8988T (cell line): ENCODE data around the gene GZF1.
"Not testable (repeated sequence)": the region's sequence is repeated elsewhere in the genome, so short reads cannot be mapped to it uniquely, and the experiment has no call there.

Source experiments
- DNase-seq: peaks from one replicate; pipeline ENCODE4 v3.0.0; 2011

The GZF1 gene

GRCh38 chr20:23348510-23348909, 13.5 kb upstream of the GZF1 start:
- not testable (repeated sequence) for DNase-seq

DNA sequence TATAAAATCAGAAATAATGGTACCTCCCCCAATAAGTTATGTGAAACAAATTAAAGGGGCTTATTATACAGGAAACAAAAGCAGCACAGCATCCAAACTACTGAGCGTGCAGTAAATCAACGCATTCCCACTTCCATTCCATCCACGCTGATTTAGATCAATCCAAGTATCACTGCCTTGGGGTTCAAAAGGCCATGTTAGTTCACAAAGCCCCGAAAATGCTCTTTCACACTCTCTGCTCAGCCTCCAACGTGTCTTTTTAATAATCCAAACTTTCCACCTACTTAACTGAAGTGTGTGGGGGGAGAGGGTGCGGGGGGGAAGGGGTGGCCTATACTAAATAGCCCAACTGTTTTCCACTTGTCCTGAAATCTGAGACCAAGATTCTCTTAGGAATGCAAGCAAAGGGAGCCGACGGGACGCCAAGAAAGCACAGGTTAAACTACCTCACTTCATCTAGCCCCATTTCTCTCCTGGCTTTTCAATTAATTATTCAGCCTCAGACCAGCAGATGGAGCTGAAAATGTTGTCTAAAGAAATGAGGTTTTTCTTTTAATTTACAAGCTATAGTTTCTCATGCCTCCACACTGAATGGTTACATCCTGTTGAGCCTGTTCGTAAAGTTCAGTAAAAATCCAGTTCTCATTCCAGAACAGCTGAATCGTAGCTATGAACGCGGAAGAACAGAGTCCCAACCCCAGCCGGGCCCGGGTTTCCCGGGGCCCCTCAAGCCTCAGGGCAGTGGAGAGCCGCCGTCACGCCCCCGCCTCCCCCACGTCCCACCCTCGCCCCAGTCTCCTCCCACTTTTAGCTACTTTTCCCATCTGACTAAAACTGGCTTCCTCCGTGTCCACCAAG, 12.4 kb upstream of the GZF1 start:
- DNase-seq: peak; percentile 70

- peak; percentile 67 for DNase-seq
Observed at GRCh38 chr20:23350196-23350903, 11.6 kb upstream of the GZF1 start, which contains the start of gene NXT1. Gene NXT1, plus strand, starts transcription at chr20:23350791. Its CDS starts 3,251 bp downstream, at chr20:23354042.

- no peak for DNase-seq
Observed at GRCh38 chr20:23350904-23351838, 10.8 kb upstream of the GZF1 start.

GRCh38 chr20:23356203-23356602, 5.8 kb upstream of the GZF1 start:
- no peak for DNase-seq

GRCh38 chr20:23357767-23358562, 4.0 kb upstream of the GZF1 start:
- DNase-seq: peak; percentile 75

- no peak for DNase-seq
Observed at GRCh38 chr20:23358563-23358906, 3.4 kb upstream of the GZF1 start.

- DNase-seq: no peak
Observed at GRCh38 chr20:23358923-23359593, 2.9 kb upstream of the GZF1 start.

DNA sequence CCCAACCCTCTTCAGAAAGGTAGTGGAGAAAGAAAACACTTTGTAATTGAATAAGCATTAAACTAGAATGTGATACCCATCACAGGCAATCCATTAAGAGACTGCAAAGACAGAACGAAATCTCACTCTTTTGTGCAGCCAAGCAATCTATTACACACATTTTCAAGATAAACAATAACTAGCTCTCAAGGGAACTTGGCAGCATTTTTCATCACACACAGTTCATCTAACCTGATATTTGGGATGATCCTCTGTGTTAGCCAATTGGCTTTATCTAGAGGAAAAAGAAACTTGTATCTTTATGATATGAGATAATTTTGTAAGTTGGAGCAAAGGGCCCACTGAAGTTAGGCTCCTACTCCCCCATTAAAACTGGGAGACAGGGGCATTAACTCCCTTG, 1.5 kb upstream of the GZF1 start:
- no peak for DNase-seq

DNA sequence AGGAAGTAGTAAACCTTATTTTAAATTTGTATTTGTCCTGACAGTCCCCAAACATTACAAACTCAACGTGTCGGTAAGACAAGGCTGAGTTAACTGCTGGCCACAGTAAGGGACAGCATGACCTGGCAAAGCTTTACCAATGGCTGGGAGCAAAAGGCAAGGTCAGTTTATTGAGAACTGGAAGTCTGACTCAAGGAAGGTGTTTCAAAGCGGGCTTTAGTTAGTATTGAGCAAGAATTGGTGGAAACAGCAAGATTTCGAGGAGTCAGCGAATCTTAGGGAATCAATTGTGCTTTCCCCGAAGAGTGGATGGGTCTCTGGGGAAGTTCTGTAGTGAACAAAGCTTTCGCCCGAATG, 885 bp upstream of the GZF1 start:
- DNase-seq: no peak

DNA sequence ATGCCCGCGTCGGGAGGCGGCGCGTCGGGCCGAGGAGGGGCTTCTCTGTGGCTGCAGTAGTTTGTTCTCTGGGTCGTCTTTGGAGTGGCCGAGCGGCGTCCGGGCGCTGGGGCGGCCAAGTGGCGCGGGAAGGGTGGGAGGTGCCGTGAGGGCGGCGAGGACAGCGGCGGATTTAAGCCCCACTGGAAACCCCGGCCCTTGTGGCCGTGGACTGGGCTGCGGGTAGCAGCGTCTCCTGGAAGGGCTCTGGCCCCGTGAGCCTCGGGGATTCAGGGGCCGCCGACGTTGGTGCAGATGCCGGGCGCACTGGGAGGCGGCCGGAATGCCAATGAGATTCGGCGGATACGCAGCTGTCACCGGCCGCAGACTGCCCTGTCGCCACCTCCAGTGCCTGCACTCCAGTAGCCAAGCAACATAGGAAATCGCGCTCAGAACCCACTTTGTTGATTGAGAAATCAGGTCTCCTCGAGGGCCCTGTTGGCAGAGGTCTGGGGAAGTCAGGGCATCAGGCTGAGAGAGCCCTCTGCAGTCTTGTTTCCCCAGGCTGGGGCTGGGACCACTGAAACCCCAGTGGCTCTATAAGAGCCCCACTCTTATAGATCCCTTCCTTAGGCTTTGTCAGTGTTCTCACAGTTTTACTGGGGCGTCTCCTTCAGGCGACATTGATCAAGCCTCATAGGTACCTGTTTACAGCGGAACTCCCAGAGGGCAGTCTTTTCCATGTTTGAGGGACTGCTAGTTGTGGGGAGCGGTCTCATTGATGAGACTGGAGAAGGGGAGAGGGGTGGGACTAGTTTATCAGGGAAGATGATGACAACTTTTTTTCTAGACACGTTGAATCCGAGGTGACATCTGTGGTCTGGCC, 642 bp downstream of the GZF1 start:
- peak; percentile 47 for DNase-seq

DNA sequence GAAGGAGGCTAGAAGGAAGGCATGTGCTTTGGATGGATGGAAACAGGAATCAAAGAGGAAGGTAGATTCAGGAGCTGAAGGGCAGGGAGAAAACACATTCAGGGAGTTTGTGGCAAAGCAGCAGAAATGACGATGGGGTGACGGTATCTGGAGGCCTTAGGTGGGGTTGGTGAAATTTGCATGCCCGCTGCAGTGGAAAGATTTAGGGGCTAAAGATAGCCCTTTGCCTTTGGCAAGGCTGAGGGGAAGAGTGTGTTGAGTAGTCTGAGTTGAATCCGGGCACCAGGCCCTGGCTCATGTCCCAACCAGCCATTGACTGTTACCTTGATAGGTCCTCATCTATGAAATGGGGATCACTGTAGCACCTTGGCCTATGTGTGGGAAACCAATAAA, 1.3 kb downstream of the GZF1 start:
- DNase-seq: no peak

- no peak for DNase-seq
Observed at GRCh38 chr20:23365390-23366165, 3.6 kb downstream of the GZF1 start.

- DNase-seq: no peak
Observed at GRCh38 chr20:23366384-23366783, 4.4 kb downstream of the GZF1 start.

- no peak for DNase-seq
Observed at GRCh38 chr20:23367770-23368169, 5.8 kb downstream of the GZF1 start.

GRCh38 chr20:23368316-23369071, 6.5 kb downstream of the GZF1 start:
- no peak for DNase-seq

GRCh38 chr20:23369072-23369823, 7.3 kb downstream of the GZF1 start:
- DNase-seq: no peak

GRCh38 chr20:23370274-23370673, 8.3 kb downstream of the GZF1 start:
- DNase-seq: no peak
